Measurements from ENCODE around the gene TCHP.

DNA sequence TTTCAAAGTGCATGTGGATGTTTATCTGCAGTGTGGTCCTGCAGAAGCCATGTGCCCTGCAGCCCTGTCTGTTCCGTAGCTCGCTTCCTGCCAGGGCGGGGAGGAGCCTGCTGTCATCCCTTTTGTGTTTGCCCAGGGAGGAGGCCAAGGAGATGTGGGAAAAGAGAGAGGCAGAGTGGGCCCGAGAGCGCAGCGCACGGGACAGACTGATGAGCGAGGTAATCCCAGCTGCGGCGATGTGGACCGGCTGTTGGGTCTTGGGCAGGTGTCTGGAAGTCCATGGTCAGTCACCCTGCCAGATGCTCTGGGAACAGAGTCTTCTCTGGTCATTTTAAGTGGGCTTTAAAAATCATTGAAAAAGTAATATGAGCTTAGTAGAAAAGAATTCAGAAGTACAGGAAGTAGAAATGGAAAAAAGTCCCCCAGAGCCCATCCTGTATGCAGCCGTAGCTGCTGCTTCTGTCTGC, 12.8 kb downstream of the TCHP start:
- TF ChIP-seq, protein P1, sequence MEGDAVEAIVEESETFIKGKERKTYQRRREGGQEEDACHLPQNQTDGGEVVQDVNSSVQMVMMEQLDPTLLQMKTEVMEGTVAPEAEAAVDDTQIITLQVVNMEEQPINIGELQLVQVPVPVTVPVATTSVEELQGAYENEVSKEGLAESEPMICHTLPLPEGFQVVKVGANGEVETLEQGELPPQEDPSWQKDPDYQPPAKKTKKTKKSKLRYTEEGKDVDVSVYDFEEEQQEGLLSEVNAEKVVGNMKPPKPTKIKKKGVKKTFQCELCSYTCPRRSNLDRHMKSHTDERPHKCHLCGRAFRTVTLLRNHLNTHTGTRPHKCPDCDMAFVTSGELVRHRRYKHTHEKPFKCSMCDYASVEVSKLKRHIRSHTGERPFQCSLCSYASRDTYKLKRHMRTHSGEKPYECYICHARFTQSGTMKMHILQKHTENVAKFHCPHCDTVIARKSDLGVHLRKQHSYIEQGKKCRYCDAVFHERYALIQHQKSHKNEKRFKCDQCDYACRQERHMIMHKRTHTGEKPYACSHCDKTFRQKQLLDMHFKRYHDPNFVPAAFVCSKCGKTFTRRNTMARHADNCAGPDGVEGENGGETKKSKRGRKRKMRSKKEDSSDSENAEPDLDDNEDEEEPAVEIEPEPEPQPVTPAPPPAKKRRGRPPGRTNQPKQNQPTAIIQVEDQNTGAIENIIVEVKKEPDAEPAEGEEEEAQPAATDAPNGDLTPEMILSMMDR (IDR thresholded peaks at IDR 0.05): no peak
- TF ChIP-seq POLR2AphosphoS5 (IDR thresholded peaks at IDR 0.05): no peak
